ENCODE data around the gene HEY2.

GRCh38 chr6:125745281-125746018 lies 4.0 kb upstream of the HEY2 start:
- TF ChIP-seq, protein P1, sequence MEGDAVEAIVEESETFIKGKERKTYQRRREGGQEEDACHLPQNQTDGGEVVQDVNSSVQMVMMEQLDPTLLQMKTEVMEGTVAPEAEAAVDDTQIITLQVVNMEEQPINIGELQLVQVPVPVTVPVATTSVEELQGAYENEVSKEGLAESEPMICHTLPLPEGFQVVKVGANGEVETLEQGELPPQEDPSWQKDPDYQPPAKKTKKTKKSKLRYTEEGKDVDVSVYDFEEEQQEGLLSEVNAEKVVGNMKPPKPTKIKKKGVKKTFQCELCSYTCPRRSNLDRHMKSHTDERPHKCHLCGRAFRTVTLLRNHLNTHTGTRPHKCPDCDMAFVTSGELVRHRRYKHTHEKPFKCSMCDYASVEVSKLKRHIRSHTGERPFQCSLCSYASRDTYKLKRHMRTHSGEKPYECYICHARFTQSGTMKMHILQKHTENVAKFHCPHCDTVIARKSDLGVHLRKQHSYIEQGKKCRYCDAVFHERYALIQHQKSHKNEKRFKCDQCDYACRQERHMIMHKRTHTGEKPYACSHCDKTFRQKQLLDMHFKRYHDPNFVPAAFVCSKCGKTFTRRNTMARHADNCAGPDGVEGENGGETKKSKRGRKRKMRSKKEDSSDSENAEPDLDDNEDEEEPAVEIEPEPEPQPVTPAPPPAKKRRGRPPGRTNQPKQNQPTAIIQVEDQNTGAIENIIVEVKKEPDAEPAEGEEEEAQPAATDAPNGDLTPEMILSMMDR (IDR thresholded peaks at IDR 0.05) = no peak
- no peak for TF ChIP-seq POLR2A (IDR thresholded peaks at IDR 0.05)

Measured in thyroid gland (tissue), 4 donors.